Measurements from ENCODE around the gene NKAIN2.

Gene NKAIN2

DNA sequence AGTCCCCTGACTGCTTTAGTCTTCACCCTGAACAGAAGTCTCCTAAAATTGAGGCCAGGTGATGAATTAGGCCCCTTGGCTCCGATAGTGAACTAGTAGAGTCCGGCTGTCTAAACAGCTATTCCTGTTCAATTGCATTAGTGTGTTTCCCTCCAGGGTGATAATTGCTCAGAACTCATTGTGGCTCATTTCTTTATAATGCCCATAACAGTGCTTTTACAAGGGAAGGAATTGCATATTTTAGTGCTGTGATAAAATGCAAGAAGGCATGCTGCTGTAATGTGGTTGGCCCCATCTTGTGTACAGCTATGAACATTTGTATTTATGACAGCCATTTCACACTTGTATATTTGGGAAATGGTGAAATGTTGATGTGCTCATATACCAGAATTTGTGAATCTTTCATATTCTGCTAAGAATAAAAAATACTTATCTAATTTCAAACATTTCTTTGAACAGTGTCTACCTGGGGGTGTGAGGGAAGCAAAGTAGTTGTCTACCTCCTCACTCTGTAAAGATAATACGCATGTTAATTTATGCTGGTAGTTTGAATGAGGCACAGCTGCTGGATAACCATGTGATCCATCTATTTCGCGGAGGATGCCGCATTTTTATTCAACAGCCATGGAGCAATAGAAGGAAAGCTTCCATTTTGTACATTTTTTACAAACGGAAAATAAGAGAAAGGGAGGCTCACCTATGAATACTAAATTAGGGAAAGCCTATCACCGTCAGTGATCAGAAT is 451.4 kb downstream of the NKAIN2 start:
- H3K4me3 ChIP-seq (replicated peaks; ENCODE audit: low read depth, low read length) = no peak overlapping the region
- DNase-seq (ENCODE audit: extremely low read depth, low read depth) = no peak
- TF ChIP-seq, protein P1, sequence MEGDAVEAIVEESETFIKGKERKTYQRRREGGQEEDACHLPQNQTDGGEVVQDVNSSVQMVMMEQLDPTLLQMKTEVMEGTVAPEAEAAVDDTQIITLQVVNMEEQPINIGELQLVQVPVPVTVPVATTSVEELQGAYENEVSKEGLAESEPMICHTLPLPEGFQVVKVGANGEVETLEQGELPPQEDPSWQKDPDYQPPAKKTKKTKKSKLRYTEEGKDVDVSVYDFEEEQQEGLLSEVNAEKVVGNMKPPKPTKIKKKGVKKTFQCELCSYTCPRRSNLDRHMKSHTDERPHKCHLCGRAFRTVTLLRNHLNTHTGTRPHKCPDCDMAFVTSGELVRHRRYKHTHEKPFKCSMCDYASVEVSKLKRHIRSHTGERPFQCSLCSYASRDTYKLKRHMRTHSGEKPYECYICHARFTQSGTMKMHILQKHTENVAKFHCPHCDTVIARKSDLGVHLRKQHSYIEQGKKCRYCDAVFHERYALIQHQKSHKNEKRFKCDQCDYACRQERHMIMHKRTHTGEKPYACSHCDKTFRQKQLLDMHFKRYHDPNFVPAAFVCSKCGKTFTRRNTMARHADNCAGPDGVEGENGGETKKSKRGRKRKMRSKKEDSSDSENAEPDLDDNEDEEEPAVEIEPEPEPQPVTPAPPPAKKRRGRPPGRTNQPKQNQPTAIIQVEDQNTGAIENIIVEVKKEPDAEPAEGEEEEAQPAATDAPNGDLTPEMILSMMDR (IDR thresholded peaks at IDR 0.05; ENCODE audit: low read depth, low read length, missing control alignments) = no peak

DNA sequence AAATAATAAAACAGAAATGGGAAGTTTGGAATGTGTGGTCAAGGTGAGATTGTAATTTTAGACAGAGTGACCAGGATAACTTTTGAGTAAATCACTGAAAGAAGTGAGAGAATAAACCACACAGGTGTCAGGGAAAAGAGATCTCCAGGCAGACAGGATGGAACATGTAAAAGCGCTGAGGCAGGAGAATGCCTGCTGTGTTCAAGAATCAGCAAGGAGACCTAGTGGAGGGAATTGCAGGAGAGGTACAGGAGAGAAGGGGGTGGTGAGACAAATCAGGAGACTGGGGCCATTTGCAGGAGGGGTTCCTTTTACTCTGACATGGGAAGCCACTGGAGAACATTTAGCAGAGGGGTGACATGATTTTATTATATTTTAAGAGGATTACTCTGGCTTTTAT is 456.7 kb downstream of the NKAIN2 start:
- H3K4me3 ChIP-seq (replicated peaks; ENCODE audit: low read depth, low read length) = no peak overlapping the region
- DNase-seq (ENCODE audit: extremely low read depth, low read depth) = no peak
- TF ChIP-seq, protein P1 (IDR thresholded peaks at IDR 0.05; ENCODE audit: low read depth, low read length, missing control alignments) = no peak

DNA sequence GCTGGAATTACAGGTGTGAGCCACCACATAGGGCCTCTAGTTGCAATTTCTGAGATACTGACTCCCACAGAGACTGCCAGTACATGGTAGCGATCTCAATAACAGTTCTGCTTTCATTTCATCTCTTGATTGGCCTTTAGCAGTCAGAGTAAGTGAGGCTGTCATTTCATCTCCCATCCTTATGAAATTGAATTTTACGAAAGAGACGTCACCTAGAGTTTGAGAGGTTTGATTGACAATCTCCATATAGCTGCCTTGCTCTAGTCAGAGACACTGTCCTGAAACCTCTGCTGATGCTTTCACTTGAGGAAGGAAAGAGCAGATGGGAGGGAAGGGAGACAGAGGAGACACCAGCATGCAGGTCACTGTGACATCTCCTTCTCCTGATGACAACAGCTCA is 466.1 kb downstream of the NKAIN2 start:
- no peak overlapping the region for H3K4me3 ChIP-seq (replicated peaks; ENCODE audit: low read depth, low read length)
- no peak for DNase-seq (ENCODE audit: extremely low read depth, low read depth)
- TF ChIP-seq, protein P1 (IDR thresholded peaks at IDR 0.05; ENCODE audit: low read depth, low read length, missing control alignments) = no peak

DNA sequence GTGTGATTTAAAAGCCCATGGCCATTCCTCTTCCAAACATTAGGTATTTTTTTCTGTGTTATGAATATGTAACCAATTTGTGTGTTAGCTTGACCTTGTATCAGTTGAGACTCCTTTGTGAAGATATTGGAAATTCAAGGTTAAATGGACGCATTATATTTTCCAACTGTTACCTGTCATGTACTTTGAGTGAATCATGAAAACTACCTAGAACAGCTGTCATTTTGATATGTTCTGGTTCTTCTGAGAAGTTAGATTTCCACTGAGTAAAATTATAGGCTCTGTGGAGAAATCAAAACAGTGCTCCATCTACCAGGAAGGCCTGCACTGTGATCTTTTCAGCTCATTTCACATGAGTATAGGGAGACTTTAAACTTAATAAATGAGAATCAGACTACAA is 470.0 kb downstream of the NKAIN2 start:
- TF ChIP-seq, protein P1 (IDR thresholded peaks at IDR 0.05; ENCODE audit: low read depth, low read length, missing control alignments) = no peak
- DNase-seq (ENCODE audit: extremely low read depth, low read depth) = no peak
- no peak overlapping the region for H3K4me3 ChIP-seq (replicated peaks; ENCODE audit: low read depth, low read length)

DNA sequence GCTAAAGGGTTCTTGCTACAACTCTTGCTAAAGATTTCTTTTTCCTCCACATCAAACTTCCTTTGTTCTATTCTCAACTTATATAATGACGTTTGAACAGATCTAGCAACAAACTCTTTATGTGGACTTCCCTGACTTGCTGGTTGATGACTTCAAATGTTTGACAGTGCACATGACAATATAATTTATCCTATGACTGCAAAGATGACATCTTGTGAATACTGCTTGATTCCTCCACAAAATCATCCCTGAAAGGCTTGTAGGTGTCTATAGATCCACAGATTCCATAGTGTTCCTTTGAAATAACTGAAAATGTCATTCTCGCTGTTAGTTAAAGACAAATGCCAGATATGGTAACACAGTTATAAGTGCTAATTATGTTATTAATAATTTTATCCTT is 478.9 kb downstream of the NKAIN2 start:
- no peak overlapping the region for H3K4me3 ChIP-seq (replicated peaks; ENCODE audit: low read depth, low read length)
- TF ChIP-seq, protein P1 (IDR thresholded peaks at IDR 0.05; ENCODE audit: low read depth, low read length, missing control alignments) = no peak
- DNase-seq (ENCODE audit: extremely low read depth, low read depth) = no peak

DNA sequence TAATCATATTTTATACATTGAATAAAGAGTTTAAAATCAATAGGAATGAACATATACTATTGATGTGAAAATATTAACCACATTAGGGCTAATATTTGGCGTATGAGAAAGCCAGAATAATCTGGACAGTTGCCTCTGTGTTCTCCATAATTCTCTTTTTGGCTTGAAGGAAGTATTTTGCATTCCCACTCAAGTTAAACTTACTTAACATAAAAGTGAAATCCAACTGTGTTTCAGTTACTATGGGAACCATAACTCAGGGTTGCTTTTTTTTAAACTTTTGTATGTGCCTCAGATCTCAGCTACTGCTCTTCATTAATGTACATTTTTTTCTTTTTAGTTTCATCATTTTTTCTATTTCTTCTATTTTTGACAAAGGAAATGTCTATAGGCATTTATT is 479.8 kb downstream of the NKAIN2 start:
- DNase-seq (ENCODE audit: extremely low read depth, low read depth) = no peak
- H3K4me3 ChIP-seq (replicated peaks; ENCODE audit: low read depth, low read length) = no peak overlapping the region
- TF ChIP-seq, protein P1 (IDR thresholded peaks at IDR 0.05; ENCODE audit: low read depth, low read length, missing control alignments) = no peak

DNA sequence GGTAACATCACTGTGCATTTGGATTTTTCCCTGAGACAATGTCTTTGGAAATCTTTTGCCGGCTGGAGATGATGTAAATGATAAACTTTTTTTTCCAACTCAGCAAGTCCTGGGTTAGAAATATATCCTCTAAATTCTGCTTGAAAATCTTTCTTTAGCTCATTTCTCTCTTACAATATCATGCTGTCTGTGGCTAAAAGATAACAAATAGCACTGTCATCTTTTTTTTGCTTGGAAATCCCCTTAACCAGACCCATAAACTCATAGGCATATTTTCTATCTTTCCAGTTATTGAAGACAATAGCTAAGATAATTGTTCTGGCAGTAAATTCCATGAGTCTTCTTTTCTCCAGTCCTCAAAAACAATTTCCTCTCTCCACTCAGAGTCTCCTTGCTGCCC is 481.5 kb downstream of the NKAIN2 start:
- no peak for DNase-seq (ENCODE audit: extremely low read depth, low read depth)
- no peak overlapping the region for H3K4me3 ChIP-seq (replicated peaks; ENCODE audit: low read depth, low read length)
- TF ChIP-seq, protein P1 (IDR thresholded peaks at IDR 0.05; ENCODE audit: low read depth, low read length, missing control alignments) = no peak

Data from HFF-Myc (cell line).